ENCODE measurements around the gene FSHR. TPM values are rescaled to one million over a fixed set of nuclear protein-coding genes. Genes with fewer than 3 reads are reported as not detected.
A peak's percentile ranks its signal among the peaks of the same experiment; 100 is the strongest.

Gene FSHR
- total RNA-seq, 4 donors from 2014 or later = not detected

DNA sequence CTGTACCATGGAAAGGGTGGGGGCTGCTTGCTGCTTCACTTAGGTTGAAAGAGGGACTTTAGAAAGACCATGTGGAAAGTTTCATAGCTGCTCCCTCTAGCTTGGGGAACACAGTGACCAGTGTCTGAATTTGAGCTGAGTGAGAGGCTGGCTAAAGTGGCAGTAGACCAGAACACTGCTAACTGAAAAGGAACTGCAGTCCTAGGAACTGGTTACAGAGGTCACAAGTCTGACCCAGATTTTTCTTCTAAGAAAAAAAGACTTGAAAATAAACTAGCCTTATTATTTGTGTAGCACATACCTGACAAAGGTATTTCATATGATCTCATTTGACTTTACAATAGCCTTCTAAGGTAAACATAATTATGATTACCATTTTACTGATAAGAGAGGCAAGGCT is 153.6 kb downstream of the FSHR start:
- Histone ChIP-seq H3K27me3 (no peaks in the 10 kb centered on the region), H3K4me3 (no peak overlapping the region), H3K9me3 (no peaks in the 10 kb centered on the region), H3K36me3 (no peaks in the 10 kb centered on the region), H3K4me1 (no peaks in the 10 kb centered on the region), H3K27ac (no peak overlapping the region)
- no peak for DNase-seq
- TF ChIP-seq, protein P1, sequence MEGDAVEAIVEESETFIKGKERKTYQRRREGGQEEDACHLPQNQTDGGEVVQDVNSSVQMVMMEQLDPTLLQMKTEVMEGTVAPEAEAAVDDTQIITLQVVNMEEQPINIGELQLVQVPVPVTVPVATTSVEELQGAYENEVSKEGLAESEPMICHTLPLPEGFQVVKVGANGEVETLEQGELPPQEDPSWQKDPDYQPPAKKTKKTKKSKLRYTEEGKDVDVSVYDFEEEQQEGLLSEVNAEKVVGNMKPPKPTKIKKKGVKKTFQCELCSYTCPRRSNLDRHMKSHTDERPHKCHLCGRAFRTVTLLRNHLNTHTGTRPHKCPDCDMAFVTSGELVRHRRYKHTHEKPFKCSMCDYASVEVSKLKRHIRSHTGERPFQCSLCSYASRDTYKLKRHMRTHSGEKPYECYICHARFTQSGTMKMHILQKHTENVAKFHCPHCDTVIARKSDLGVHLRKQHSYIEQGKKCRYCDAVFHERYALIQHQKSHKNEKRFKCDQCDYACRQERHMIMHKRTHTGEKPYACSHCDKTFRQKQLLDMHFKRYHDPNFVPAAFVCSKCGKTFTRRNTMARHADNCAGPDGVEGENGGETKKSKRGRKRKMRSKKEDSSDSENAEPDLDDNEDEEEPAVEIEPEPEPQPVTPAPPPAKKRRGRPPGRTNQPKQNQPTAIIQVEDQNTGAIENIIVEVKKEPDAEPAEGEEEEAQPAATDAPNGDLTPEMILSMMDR (IDR thresholded peaks at IDR 0.05) = no peak
- no peak for TF ChIP-seq POLR2A (IDR thresholded peaks at IDR 0.05)

DNA sequence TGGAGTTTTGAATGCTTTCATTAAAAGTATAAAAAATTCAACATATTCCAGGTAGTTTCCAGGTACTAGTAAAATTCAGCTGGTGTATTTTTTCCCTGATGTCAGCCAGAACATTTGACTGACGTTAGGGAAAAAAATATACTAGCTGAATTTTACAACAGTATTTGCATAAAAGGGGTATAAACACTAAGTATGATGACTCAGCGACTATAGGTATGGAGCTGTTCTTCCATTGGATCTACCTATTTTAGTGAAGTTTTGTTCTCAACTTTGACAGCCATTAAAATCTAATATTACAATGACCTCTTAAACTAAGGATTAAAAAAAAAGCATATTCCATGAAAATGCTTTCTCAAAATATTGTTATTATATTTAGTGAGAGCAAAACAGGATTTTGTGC is 155.9 kb downstream of the FSHR start:
- Histone ChIP-seq H3K27ac (no peak overlapping the region), H3K36me3 (no peaks in the 10 kb centered on the region), H3K4me3 (no peak overlapping the region), H3K9me3 (no peaks in the 10 kb centered on the region), H3K27me3 (no peaks in the 10 kb centered on the region), H3K4me1 (no peaks in the 10 kb centered on the region)
- DNase-seq = no peak
- TF ChIP-seq, protein P1 (IDR thresholded peaks at IDR 0.05) = no peak
- no peak for TF ChIP-seq POLR2A (IDR thresholded peaks at IDR 0.05)

DNA sequence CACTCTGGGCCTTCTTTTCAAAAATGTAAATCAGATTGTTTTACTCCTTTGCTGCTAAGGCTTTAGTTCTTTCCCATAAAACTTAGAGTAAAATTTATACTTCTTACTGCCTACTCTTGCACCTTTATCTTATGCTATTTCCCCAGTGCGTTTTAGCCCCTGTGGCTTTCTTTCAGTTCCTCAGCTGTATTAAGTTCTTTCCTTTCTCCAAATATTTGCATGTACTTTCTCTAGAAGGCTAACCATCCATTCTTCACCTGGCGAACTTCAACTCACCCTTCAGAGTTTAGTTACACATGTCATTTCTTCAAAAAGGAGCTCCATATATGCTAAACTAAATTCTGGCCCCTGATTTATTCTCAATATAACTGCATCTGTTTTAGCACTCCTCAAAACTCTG is 160.7 kb downstream of the FSHR start:
- TF ChIP-seq, protein P1 (IDR thresholded peaks at IDR 0.05) = no peak
- TF ChIP-seq POLR2A (IDR thresholded peaks at IDR 0.05) = no peak
- no peak for DNase-seq
- Histone ChIP-seq H3K36me3 (no peaks in the 10 kb centered on the region), H3K4me1 (no peaks in the 10 kb centered on the region), H3K27ac (no peak overlapping the region), H3K9me3 (no peaks in the 10 kb centered on the region), H3K4me3 (no peak overlapping the region), H3K27me3 (no peaks in the 10 kb centered on the region)

DNA sequence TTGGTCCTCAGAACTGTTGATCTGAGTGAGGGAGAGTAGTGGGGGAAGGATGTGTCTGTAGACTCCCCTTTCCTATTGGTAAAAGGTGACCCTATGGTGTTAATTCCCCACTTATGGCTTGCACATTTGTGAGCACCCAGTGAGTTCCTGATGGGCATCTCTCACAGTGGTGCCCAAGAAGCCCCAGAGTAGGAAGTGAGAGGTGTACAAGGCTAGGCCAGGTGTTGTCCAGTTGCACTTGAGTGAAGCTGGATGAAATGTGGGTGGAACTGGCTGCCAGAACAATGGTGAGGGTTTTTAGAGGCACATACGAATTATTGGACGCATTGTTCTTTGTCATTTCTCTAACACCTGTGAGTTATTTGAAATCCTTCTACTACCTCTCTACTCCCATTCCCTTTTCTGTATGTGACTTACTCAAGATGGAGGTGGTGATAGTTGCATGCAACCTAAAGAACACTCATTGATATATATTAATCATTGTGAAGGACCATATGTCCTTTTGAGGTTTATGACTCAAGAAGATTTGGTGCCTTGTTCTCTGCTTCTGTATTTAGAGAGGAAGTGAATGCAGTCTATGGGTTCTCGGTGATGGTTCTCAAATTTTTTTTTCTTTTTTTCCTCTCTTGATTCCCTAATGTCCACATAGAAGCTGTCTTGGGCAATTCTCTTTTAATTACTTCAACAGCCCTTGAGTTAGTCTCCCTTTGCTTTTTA is 162.7 kb downstream of the FSHR start:
- Histone ChIP-seq H3K27ac (no peak overlapping the region), H3K4me3 (no peak overlapping the region), H3K27me3 (no peaks in the 10 kb centered on the region), H3K36me3 (no peaks in the 10 kb centered on the region), H3K4me1 (no peaks in the 10 kb centered on the region), H3K9me3 (no peaks in the 10 kb centered on the region)
- no peak for TF ChIP-seq POLR2A (IDR thresholded peaks at IDR 0.05)
- TF ChIP-seq, protein P1 (IDR thresholded peaks at IDR 0.05) = no peak
- peak in 1 of 3 donors; percentile 47 for DNase-seq

DNA sequence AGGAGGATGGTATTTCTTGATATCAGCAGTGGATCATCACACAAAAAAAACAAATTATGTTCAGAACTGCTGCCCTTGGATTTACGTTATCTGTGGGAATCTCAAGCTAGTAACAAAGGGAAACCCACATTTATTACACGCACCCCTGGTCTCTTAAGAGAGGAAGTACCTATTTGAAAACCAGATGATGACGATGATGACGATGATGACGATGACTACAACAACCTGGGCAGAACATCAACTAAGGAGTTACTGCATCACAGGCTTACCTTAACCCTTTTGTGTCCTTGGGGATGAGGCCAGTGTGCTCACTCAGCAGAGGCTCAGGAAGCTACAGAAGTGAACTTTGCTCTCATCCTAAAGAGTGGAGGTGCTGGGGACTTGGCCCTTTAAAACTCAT is 169.4 kb downstream of the FSHR start:
- Histone ChIP-seq H3K27ac (no peak overlapping the region), H3K36me3 (no peaks in the 10 kb centered on the region), H3K9me3 (no peaks in the 10 kb centered on the region), H3K4me1 (no peaks in the 10 kb centered on the region), H3K4me3 (no peak overlapping the region), H3K27me3 (no peaks in the 10 kb centered on the region)
- TF ChIP-seq, protein P1 (IDR thresholded peaks at IDR 0.05) = no peak
- no peak for TF ChIP-seq POLR2A (IDR thresholded peaks at IDR 0.05)
- DNase-seq = no peak
